T-helper 2 cell treated with Interferon-gamma antibody and Interleukin-4, amounts not matched to agents 5 μg/mL and 100 μg/mL, for 36 hours (primary cell): ENCODE results near the gene SURF6.
"Not testable (repeated sequence)": the region's sequence is repeated elsewhere in the genome, so short reads cannot be mapped to it uniquely, and the experiment has no call there.

Source experiments
- DNase-seq: peaks from one replicate; pipeline ENCODE4 v3.0.0; 2021; ENCODE audit warnings: low spot score
- H3K27ac Mint-ChIP-seq: one replicate; pipeline ENCODE4 v1.8.0; 2021; ENCODE audit warnings: mild to moderate bottlenecking, mixed read lengths
- H3K27me3 Mint-ChIP-seq: one replicate; pipeline ENCODE4 v1.8.0; 2021; ENCODE audit warnings: low read depth, mixed read lengths
- H3K36me3 Mint-ChIP-seq: one replicate; pipeline ENCODE4 v1.8.0; 2021; ENCODE audit warnings: low read depth, mixed read lengths
- H3K4me1 Mint-ChIP-seq: one replicate; pipeline ENCODE4 v1.8.0; 2021; ENCODE audit warnings: low read depth, mixed read lengths
- H3K4me3 Mint-ChIP-seq: one replicate; pipeline ENCODE4 v1.8.0; 2022; ENCODE audit warnings: mild to moderate bottlenecking, moderate library complexity, mixed read lengths
- H3K9me3 Mint-ChIP-seq: one replicate; pipeline ENCODE4 v1.8.0; 2021; ENCODE audit warnings: mixed read lengths

Gene SURF6

DNA sequence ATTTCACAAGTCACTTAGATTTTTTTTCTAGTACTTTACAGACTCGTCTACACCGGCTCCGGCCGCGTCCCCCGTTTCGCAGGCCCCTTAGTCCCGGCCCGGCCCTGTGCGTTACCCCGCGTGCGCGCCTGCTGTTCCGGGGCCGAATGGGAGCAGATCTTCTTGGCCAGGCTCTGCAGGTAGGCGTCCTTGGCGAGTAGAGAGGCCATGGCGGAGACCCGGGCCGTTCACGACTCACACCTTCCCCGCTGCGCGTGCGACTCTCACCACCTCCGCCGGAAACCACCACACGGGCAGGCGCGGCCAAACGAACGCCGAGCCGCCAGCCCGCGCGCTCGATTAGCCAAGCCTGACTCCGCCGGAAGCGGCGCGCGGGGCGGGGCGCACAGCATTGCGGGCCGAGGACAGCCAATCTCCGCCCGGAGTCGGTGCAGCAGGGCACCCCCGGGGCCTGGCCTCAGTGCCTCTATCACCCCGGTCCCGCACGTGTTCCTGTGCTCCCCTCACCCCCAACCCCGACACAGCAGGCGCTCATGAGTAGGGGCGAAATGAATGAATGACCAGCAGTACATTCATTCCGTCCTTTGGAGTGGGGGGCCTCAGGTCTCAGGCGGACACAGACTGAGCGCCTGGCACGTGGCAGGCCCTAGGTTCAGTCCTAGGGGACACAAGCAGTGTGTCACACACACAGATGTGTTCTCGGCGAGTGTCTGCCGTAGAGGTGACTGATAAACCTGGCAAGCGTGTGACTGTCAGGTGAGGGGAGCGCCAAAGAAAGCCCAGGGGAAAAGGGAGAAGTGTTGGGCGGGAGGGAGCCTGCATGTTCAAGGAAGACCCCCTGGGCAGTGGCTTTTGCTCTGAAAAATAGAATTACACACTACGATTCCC, at the start of gene SURF6:
SURF6 (minus strand) TSS at position 265 of the 888 bp plus-strand sequence; CDS start at position 209, 56 bp downstream.
- H3K4me3 Mint-ChIP-seq = peak within 1 kb of the TSS; percentile 97
- peak; percentile 96 for DNase-seq
- peaks cover 18% of the 10 kb centered on the region for H3K4me1 Mint-ChIP-seq
- H3K36me3 Mint-ChIP-seq = peaks cover 52% of the 10 kb centered on the region
- H3K27me3 Mint-ChIP-seq = no peaks in the 10 kb centered on the region
- H3K27ac Mint-ChIP-seq = peak within 1 kb of the TSS; percentile 91
- no peaks in the 10 kb centered on the region for H3K9me3 Mint-ChIP-seq

DNA sequence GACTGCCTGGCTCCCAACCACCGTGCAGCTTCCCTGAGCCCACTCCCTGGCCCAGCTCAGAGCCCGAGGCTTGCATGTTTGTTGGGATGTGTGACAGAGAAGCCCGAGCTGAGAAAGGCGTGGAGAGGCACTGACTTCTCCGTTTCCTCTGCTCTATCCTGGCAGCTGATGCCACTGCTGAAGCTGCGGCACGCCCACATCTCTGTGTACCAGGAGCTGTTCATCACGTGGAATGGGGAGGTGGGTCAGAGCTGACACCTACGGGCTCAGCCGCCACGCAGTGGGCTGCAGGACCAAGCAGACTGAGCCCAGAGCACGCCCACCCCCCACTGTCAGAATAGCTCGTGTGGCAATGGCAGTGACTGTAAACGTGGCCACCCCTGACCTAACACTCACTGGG, 49.5 kb upstream of the SURF6 start:
- no peaks in the 10 kb centered on the region for H3K27me3 Mint-ChIP-seq
- no peaks in the 10 kb centered on the region for H3K36me3 Mint-ChIP-seq
- DNase-seq = no peak
- no peak overlapping the region for H3K27ac Mint-ChIP-seq
- no peaks in the 10 kb centered on the region for H3K4me1 Mint-ChIP-seq
- H3K4me3 Mint-ChIP-seq = no peak overlapping the region
- H3K9me3 Mint-ChIP-seq = no peaks in the 10 kb centered on the region

DNA sequence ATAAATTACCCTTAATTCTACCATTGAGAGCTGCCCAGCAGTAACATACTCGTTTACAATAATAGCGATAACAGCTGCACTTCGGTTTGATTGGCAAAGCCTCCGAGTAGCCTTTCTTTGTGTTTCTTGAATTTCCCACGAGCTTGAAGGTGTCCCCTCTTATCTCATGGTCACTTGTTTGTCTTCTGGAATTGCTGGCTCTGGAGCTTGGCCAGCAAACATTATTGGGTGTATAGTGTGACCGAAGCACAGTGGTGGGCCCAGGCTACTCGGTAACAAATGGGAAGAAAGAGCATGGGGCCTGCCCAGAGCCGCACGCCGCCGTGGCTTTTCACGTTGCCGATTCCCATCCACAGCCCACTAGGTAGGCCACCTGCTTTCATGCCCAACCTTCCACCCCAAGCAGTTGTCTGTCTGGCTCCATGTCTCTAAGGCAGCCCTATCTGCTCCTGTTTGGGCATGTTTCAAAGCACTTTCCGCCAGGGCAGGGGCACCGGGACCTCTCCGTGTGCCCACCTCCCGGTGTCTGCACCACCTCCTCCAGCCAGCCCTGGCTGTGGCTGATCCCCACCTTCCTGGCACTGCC, 48.8 kb upstream of the SURF6 start:
- DNase-seq = no peak
- Mint-ChIP-seq H3K4me1 (no peaks in the 10 kb centered on the region), H3K4me3 (no peak overlapping the region), H3K36me3 (no peaks in the 10 kb centered on the region), H3K27me3 (no peaks in the 10 kb centered on the region), H3K27ac (no peak overlapping the region), H3K9me3 (no peaks in the 10 kb centered on the region)

DNA sequence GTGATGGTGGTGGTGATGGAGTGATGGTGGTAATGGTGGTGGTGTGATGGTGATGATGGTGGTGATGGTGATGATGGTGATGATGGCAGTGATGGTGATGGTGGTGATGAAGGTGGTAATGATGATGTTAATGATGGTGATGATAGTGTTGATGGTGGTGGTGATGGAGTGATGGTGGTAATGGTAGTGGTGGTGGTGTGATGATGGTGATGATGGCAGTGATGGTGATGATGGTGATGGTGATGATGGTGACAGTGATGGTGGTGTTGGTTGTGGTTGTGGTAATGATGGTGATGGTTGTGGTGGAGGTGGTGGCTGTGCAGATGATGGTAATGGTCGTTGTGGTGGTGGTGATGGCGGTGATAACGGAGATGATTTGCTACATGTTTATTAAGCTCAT, 47.5 kb upstream of the SURF6 start:
- DNase-seq = no peak
- H3K27me3 Mint-ChIP-seq = no peaks in the 10 kb centered on the region
- H3K4me3 Mint-ChIP-seq = no peak overlapping the region
- no peak overlapping the region for H3K27ac Mint-ChIP-seq
- H3K9me3 Mint-ChIP-seq = no peaks in the 10 kb centered on the region
- H3K4me1 Mint-ChIP-seq = peaks cover 2% of the 10 kb centered on the region
- no peaks in the 10 kb centered on the region for H3K36me3 Mint-ChIP-seq

DNA sequence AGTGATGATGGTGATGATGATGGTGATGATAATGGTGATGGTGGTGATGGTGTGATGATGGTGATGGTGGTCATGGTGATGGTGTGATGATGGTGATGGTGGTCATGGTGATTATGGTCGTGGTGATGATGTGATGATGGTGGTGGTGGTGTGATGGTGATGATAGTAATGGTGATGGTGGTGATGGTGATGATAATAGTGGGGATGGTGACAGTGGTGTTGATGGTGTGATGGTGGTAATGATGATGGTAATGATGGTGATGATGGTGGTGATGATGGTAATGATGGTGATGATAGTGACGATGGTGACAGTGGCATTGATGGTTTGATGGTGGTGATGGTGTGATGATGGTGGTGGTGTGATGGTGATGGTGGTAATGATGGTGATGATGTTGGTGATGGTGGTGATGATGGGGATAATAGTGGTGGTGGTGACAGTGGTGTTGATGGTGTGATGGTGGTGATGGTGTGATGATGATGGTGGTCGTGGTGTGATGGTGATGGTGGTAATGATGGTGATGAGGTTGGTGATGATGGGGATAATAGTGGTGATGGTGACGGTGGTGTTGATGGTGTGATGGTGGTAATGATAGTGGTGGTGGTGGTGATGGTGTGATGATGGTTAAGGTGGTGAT, 46.6 kb upstream of the SURF6 start:
- Mint-ChIP-seq H3K4me3 (no peak overlapping the region), H3K9me3 (no peaks in the 10 kb centered on the region), H3K4me1 (peaks cover 5% of the 10 kb centered on the region), H3K36me3 (no peaks in the 10 kb centered on the region), H3K27ac (no peak overlapping the region), H3K27me3 (peaks cover 3% of the 10 kb centered on the region)
- no peak for DNase-seq

DNA sequence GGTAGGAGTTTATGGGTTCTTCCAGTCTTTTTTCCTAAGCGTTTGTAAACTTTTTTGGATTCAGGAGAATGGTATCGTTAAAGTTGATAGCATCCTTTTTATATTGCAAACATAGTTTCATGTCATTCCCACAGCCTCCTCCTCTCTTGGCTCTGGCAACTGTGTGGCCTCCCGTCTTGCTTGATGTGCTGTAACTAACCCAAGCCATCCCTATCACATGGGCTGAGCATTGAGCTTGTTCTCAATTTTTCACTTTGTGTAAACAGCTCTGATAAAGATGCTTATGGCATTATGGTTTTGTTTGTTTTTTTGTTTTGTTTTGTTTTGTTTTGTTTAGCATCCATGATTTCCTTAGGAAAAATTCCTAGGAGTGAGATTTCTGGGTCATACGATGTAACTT, 44.7 kb upstream of the SURF6 start:
- H3K27me3 Mint-ChIP-seq = peaks cover 5% of the 10 kb centered on the region
- H3K4me3 Mint-ChIP-seq = no peak overlapping the region
- H3K36me3 Mint-ChIP-seq = no peaks in the 10 kb centered on the region
- no peaks in the 10 kb centered on the region for H3K9me3 Mint-ChIP-seq
- H3K4me1 Mint-ChIP-seq = peaks cover 8% of the 10 kb centered on the region
- DNase-seq = no peak
- no peak overlapping the region for H3K27ac Mint-ChIP-seq

DNA sequence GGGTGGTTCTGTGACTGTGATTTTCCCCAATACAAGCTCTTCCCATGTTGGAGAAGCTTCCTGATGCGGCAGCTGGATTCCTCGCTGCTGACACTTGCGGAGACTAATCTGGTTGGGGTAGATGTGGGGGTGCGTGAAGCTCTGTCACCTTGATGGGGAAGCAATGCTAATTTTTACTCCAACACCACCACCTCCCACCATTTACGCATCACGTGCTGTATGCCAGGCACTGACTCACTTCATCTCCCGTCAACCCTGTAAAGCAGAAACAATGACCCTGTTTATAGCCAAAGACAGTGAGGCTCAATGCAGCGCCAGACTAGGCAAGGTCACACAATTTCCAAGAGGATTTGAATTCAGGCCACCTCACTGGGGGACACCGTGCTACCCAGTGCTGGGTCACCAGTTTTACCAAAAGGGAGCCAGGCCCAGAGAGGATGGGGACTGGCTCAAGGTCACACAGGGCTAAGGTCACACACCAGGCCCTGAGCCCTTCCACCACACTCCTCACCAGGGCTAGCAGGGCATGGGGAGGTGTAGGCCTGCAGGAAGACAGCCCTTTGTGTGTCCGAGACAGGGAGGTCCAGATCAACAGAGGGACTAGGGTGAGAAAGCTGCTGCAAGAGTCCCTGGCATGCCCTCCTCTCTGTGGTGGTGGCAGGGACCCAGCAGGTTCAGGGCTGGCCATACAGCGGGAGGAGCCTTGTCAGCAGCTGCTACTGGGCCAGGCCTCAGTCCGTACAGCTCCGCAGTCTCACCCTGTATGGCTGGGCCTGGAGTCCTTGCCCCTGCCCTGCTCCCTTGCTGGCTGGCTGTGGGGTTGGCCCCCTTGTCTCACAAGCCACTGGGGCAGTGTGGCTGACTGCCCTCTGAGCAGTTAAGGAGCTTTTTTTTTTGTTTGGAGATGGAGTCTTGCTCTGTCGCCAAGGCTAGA, 43.4 kb upstream of the SURF6 start:
- Mint-ChIP-seq H3K27me3 (peaks cover 5% of the 10 kb centered on the region), H3K4me1 (peaks cover 8% of the 10 kb centered on the region), H3K36me3 (peaks cover 7% of the 10 kb centered on the region), H3K4me3 (no peak overlapping the region), H3K27ac (no peak overlapping the region), H3K9me3 (no peaks in the 10 kb centered on the region)
- DNase-seq = no peak

DNA sequence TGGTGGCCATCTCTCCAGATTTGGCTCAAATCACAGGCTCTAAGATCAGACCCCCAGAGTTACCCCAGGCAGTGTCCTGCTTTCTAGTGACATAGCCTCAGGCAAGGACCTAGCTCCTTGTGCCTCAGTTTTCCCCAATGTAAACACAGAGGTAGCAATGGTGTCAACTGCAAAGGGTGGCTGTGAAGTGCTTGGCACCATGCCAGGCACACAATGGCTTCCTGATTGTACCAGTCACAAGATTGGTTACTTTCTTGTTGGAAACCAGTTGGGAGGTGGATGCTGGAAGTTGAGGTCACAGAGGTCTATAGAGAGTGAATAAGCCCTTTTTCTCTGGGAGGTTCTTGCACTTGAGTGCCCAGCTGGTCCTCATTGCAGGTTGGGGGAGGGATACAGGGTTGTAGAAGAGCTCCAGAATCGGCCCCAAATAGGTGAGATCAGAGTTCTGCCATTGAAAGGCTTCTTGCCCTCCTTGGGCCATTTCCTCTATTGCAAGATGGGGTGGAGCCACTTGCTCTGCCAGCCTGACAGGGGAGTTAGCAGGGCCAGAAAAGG, 42.5 kb upstream of the SURF6 start:
- H3K27me3 Mint-ChIP-seq = peaks cover 5% of the 10 kb centered on the region
- no peak for DNase-seq
- no peaks in the 10 kb centered on the region for H3K9me3 Mint-ChIP-seq
- H3K36me3 Mint-ChIP-seq = peaks cover 12% of the 10 kb centered on the region
- H3K27ac Mint-ChIP-seq = no peak overlapping the region
- H3K4me1 Mint-ChIP-seq = peaks cover 8% of the 10 kb centered on the region
- no peak overlapping the region for H3K4me3 Mint-ChIP-seq

DNA sequence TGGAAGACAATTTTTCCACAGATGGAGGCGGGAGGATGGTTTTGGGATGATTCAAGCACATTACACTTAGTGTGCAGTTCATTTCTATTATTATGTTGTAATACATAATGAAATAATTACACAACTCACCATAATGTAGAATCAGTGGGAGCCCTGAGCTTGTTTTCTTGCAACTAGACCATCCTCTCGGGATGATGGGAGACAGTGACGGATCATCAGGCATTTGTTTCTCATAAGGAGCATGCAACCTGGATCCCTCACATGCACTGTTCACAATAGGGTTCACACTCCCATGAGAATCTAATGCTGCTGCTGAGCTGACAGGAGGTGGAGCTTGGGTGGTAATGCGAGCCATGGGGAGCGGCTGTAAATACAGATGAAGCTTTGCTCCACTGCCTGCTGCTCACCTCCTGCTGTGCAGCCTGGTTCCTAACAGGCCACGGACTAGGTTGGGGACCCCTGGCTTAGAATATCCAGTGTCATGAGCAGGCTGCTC, 41.8 kb upstream of the SURF6 start:
- Mint-ChIP-seq H3K27ac (no peak overlapping the region), H3K4me3 (no peak overlapping the region), H3K9me3 (no peaks in the 10 kb centered on the region)

DNA sequence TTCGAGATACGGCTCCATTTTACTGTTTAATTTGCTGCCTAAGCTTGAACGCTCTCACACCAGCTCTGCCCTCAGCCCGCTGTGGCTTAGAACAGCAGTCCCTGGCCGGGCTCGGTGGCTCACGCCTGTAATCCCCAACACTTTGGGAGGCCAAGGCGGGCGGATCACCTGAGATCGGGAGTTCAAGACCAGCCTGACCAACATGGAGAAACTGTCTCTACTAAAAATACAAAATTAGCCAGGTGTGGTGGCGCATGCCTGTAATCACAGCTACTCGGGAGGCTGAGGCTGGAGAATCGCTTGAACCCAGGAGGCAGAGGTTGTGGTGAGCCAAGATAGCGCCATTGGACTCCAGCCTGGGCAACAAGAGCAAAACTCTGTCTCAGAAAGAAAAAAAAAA, 41.3 kb upstream of the SURF6 start:
- Mint-ChIP-seq H3K36me3 (peaks cover 23% of the 10 kb centered on the region), H3K4me1 (peaks cover 19% of the 10 kb centered on the region), H3K4me3 (peak overlapping the region; percentile 61)
- H3K27me3 Mint-ChIP-seq, H3K27ac Mint-ChIP-seq, DNase-seq, H3K9me3 Mint-ChIP-seq: not testable (repeated sequence)

More for the DNA sequence above, 41.8 kb upstream of the SURF6 start:
- H3K4me1 Mint-ChIP-seq = peaks cover 14% of the 10 kb centered on the region
- peaks cover 18% of the 10 kb centered on the region for H3K36me3 Mint-ChIP-seq
- peaks cover 5% of the 10 kb centered on the region for H3K27me3 Mint-ChIP-seq
- no peak for DNase-seq

DNA sequence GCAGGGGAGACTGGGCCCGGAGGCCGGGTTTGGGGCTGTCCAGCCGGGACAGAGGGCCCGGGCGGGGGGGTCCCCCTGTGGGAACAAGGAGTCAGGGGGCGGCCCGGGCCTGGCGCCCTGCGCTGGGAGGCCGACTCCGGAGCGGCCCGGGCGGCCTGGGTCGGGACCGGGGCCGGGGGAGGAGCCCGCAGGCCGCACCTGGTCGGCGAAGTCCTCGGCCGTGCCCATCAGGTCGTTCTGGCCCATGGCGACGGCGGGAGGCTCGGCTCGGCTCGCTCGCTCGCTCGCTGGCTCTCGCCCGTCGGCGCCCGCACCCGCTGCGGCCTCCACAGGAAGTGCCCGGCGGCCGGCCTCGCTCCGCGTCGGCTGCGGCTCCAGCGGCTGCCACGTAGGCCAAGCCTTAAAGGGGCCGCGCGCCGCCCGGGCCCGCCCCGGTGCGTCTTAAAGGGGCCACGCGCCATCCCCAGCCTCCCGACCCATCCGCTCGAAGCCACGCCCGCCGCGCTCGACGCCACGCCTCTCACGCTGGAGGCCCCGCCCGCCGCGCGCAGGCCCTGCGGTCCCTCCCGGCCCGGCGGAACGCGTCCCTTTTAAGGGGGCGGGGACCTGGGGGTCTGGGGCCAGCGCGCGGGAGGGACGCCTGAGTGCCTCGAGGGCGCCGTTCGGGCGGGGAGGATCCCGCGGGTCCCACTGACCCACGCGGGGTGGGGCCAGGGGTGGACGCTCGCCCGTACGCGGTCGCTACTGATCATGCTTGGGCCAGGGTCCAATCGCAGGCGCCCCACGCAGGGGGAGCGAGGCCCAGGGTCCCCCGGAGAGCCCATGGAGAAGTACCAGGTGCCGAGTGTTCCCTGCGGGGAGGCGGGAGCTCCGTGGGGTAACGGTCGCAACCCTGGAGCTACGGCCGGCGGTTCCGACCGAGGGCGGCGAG, 40.0 kb upstream of the SURF6 start, which contains the start of the genes STKLD1 and SURF4:
STKLD1 (plus strand) TSS at position 643 of the 931 bp plus-strand sequence; CDS start at position 751, 108 bp downstream.
SURF4 (minus strand) TSS at position 337 of the 931 bp plus-strand sequence; CDS start at position 246, 91 bp downstream.
- Mint-ChIP-seq H3K9me3 (no peaks in the 10 kb centered on the region), H3K27me3 (peaks cover 5% of the 10 kb centered on the region), H3K4me1 (peaks cover 29% of the 10 kb centered on the region), H3K4me3 (peak within 1 kb of the TSS; percentile 89), H3K36me3 (peaks cover 31% of the 10 kb centered on the region), H3K27ac (peak within 1 kb of the TSS; percentile 98)
- DNase-seq = peak; percentile 97

DNA sequence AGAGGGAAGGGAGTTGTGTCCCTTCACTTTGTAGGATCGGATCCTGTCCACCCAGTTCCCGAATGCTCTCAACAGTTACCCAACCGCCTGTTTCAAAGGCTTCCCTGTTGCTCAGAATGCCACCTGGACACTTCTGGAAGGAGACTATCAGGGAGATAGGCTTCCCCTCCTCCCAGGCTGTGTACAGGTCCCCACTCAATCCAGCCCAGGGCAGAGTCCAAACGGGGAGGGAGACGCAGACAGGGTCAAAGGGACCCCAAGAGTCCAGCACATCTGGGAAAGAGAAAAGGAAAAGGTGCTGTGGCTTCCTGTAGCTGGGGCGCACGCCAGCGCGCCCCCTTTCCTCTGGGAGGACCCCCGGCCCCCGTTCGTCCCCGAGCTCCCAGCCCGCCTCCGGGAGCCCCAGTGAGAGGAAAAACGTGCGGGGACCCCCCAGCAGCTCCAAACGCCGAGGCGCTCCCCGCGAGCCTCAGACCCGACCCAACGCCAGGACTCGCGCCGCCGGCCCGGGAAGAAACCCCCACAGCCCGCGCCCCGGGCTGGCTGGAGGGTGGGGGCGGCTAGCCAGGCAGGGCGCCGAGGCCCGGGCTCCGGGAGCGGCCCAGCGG, 39.2 kb upstream of the SURF6 start:
- H3K9me3 Mint-ChIP-seq = no peaks in the 10 kb centered on the region
- H3K4me3 Mint-ChIP-seq = peak overlapping the region; percentile 89
- peaks cover 38% of the 10 kb centered on the region for H3K36me3 Mint-ChIP-seq
- peaks cover 37% of the 10 kb centered on the region for H3K4me1 Mint-ChIP-seq
- peak overlapping the region; percentile 98 for H3K27ac Mint-ChIP-seq
- DNase-seq = no peak
- peaks cover 5% of the 10 kb centered on the region for H3K27me3 Mint-ChIP-seq
